ENCODE measurements around the gene MUC2.

DNA sequence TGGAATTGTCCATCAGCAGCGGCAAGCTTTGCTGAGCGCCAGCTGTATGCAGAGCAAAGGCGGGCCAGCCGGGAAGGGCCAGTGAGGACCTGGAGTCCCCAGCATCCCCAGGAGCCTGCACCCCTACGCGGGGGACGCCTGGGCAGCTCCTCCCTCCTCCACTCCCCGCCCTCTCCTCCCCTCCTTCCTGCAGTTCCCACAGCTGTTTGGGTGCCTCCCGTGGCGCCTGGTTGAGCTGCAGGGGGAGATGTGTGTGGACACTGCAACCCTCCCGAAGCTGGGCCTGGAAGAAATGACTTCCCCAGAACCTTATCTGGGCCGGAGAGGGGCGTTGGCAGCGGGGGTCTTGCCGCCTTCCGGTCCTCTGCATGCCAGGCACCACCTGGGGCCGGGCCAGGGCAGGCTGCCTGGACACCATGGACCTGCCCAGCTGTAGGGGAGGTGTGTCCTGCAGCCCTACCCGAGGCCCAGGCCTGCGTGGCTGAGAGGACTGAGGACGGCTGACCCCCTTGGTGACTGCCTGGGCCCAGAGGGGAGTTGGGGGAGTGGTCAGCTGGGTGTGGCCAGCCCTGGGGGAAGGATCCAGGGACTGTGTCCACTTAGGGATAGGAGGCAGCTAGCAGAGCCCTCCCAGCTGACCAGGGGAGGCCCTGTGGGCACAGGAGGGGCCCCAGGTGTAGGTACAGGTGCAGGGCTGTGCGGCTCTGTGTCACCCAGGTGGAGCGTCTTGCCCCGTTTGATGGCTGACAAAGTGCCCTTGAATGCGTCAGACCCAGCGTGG is 21.4 kb upstream of the MUC2 start:
- TF ChIP-seq, protein P1, sequence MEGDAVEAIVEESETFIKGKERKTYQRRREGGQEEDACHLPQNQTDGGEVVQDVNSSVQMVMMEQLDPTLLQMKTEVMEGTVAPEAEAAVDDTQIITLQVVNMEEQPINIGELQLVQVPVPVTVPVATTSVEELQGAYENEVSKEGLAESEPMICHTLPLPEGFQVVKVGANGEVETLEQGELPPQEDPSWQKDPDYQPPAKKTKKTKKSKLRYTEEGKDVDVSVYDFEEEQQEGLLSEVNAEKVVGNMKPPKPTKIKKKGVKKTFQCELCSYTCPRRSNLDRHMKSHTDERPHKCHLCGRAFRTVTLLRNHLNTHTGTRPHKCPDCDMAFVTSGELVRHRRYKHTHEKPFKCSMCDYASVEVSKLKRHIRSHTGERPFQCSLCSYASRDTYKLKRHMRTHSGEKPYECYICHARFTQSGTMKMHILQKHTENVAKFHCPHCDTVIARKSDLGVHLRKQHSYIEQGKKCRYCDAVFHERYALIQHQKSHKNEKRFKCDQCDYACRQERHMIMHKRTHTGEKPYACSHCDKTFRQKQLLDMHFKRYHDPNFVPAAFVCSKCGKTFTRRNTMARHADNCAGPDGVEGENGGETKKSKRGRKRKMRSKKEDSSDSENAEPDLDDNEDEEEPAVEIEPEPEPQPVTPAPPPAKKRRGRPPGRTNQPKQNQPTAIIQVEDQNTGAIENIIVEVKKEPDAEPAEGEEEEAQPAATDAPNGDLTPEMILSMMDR (conservative IDR thresholded peaks at IDR 0.05; ENCODE audit: low read length) = no peak
- no peak for TF ChIP-seq EZH2phosphoT487 (IDR thresholded peaks at IDR 0.05; ENCODE audit: borderline replicate concordance, low read depth, low read length)
